ENCODE measurements around the gene KIF16B. TPM values are rescaled to one million over a fixed set of nuclear protein-coding genes. Genes with fewer than 3 reads are reported as not detected.

KIF16B gene
- total RNA-seq, 2 donors from 2014 or later = 3.8 to 8.8 TPM

GRCh38 chr20:16283978-16284377 is 289.3 kb downstream of the KIF16B start:
- ATAC-seq (no peak), DNase-seq (ENCODE audit: low spot score) (no peak)
- H3K27ac Mint-ChIP-seq = no peak overlapping the region

GRCh38 chr20:16283307-16283706 is 289.9 kb downstream of the KIF16B start:
- DNase-seq (ENCODE audit: low spot score) (no peak), ATAC-seq (peak; percentile 22 to 37)
- no peaks in the 10 kb centered on the region for H3K9me3 Mint-ChIP-seq
- no peaks in the 10 kb centered on the region for H3K4me1 Mint-ChIP-seq (ENCODE audit: low read depth in 2 of 2)
- H3K27ac Mint-ChIP-seq = no peak overlapping the region
- no peaks in the 10 kb centered on the region for H3K36me3 Mint-ChIP-seq
- no peak overlapping the region for H3K4me3 Mint-ChIP-seq
- no peaks in the 10 kb centered on the region for H3K27me3 Mint-ChIP-seq

More at GRCh38 chr20:16283978-16284377, 289.3 kb downstream of the KIF16B start:
- no peaks in the 10 kb centered on the region for H3K36me3 Mint-ChIP-seq
- H3K27me3 Mint-ChIP-seq = no peaks in the 10 kb centered on the region
- H3K4me3 Mint-ChIP-seq = no peak overlapping the region
- no peaks in the 10 kb centered on the region for H3K9me3 Mint-ChIP-seq
- H3K4me1 Mint-ChIP-seq (ENCODE audit: low read depth in 2 of 2) = no peaks in the 10 kb centered on the region

GRCh38 chr20:16280219-16280618 is 293.0 kb downstream of the KIF16B start:
- DNase-seq (ENCODE audit: low spot score) (no peak), ATAC-seq (no peak)
- Mint-ChIP-seq H3K4me3 (no peak overlapping the region), H3K9me3 (no peaks in the 10 kb centered on the region), H3K36me3 (no peaks in the 10 kb centered on the region), H3K27me3 (no peaks in the 10 kb centered on the region), H3K27ac (no peak overlapping the region), H3K4me1 (ENCODE audit: low read depth in 2 of 2) (no peaks in the 10 kb centered on the region)

DNA sequence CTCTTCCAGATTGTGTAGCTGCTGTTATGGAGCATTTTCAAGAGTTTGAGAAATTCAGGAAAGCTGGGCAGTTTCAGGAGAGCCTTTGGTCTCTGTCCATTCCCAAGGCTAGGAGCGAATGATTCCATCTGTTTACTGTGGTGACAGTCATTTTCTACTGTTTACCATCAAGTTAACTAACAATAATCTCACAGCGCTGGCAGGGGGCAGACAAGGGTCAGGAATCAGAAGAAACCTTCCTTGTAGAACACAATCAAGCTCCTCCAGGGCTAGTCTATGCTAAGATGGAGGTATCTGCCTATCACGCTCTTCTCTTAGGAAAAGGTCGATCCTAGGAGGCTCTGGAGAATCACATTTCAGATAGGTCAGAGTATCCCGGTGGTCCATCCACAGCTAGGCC is 293.9 kb downstream of the KIF16B start:
- Mint-ChIP-seq H3K36me3 (no peaks in the 10 kb centered on the region), H3K9me3 (no peaks in the 10 kb centered on the region), H3K27me3 (no peaks in the 10 kb centered on the region), H3K4me3 (no peak overlapping the region), H3K27ac (no peak overlapping the region), H3K4me1 (ENCODE audit: low read depth in 2 of 2) (no peaks in the 10 kb centered on the region)
- ATAC-seq (no peak), DNase-seq (ENCODE audit: low spot score) (no peak)

GRCh38 chr20:16273812-16274555 is 299.3 kb downstream of the KIF16B start:
- H3K36me3 Mint-ChIP-seq = no peaks in the 10 kb centered on the region
- ATAC-seq = no peak
- no peak for DNase-seq (ENCODE audit: low spot score)
- no peak overlapping the region for H3K27ac Mint-ChIP-seq
- no peak overlapping the region for H3K4me3 Mint-ChIP-seq
- H3K27me3 Mint-ChIP-seq = no peaks in the 10 kb centered on the region
- H3K9me3 Mint-ChIP-seq = no peaks in the 10 kb centered on the region
- no peaks in the 10 kb centered on the region for H3K4me1 Mint-ChIP-seq (ENCODE audit: low read depth in 2 of 2)

- ATAC-seq (no peak), DNase-seq (ENCODE audit: low spot score) (no peak)
- H3K36me3 Mint-ChIP-seq = no peaks in the 10 kb centered on the region
- H3K27ac Mint-ChIP-seq = no peak overlapping the region
- no peaks in the 10 kb centered on the region for H3K9me3 Mint-ChIP-seq
- H3K27me3 Mint-ChIP-seq = no peaks in the 10 kb centered on the region
- H3K4me1 Mint-ChIP-seq (ENCODE audit: low read depth in 2 of 2) = no peaks in the 10 kb centered on the region
- H3K4me3 Mint-ChIP-seq = no peak overlapping the region
These were observed 300.4 kb downstream of the KIF16B start for GRCh38 chr20:16272780-16273360.

GRCh38 chr20:16271450-16271849 is 301.8 kb downstream of the KIF16B start:
- Mint-ChIP-seq H3K27ac (no peak overlapping the region), H3K9me3 (peaks cover 4% of the 10 kb centered on the region), H3K4me1 (ENCODE audit: low read depth in 2 of 2) (no peaks in the 10 kb centered on the region), H3K36me3 (peaks cover 6% of the 10 kb centered on the region), H3K4me3 (no peak overlapping the region), H3K27me3 (no peaks in the 10 kb centered on the region)
- DNase-seq (ENCODE audit: low spot score) (no peak), ATAC-seq (no peak)

DNA sequence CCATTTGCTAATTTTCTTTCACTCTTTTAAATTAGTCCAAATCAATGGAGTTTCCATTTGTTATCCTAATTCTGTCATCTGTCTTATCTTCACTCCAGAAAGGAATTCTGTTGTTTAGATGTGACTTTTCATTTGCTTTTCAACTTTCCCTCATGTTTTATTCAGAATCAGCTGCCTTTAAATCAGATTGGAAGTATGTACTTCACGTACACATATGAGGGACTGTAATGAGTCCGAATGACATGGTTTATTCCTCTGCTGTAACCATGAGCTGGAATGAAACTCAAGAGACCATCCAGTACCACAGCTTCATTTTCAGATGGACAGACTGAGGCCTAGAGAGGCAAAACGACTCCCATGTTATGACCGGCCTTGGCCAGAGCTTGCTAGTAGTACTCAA is 302.3 kb downstream of the KIF16B start:
- Mint-ChIP-seq H3K27me3 (no peaks in the 10 kb centered on the region), H3K9me3 (peaks cover 4% of the 10 kb centered on the region), H3K4me1 (ENCODE audit: low read depth in 2 of 2) (no peaks in the 10 kb centered on the region), H3K27ac (no peak overlapping the region), H3K4me3 (no peak overlapping the region), H3K36me3 (peaks cover 8% of the 10 kb centered on the region)
- DNase-seq (ENCODE audit: low spot score) (no peak), ATAC-seq (no peak)

GRCh38 chr20:16270314-16270931 is 302.8 kb downstream of the KIF16B start:
- peaks cover 7% of the 10 kb centered on the region for H3K9me3 Mint-ChIP-seq
- H3K27me3 Mint-ChIP-seq = peaks cover 0 to under 1% of the 10 kb centered on the region in 2 donors
- H3K4me1 Mint-ChIP-seq (ENCODE audit: low read depth in 2 of 2) = no peaks in the 10 kb centered on the region
- DNase-seq (ENCODE audit: low spot score) = no peak
- no peak for ATAC-seq
- no peak overlapping the region for H3K27ac Mint-ChIP-seq
- no peak overlapping the region for H3K4me3 Mint-ChIP-seq
- H3K36me3 Mint-ChIP-seq = peaks cover 14% of the 10 kb centered on the region

DNA sequence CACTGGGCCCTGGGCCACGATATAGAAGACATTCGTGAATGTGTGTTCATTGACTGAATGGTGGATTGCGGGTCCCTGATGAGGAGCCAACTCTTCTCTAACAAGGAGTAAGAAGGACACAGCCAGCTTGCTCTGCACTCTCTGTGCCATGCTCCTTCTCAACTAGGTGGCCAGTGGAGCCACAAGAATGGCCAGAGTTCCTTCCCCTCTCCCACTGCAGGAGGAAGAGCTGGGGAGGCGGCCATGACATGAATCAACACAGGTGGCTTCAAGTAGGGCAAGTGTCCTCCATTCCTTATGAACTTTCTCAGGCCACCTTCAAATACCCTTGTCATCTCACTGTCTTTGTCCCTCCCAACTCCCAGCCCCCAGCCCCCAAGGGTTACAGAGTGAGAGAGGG is 305.7 kb downstream of the KIF16B start:
- DNase-seq (ENCODE audit: low spot score) = no peak
- H3K36me3 Mint-ChIP-seq = peaks cover 15% of the 10 kb centered on the region

GRCh38 chr20:16265334-16265733 is 307.9 kb downstream of the KIF16B start:
- ATAC-seq = no peak
- peaks cover 15% of the 10 kb centered on the region for H3K36me3 Mint-ChIP-seq
- H3K4me3 Mint-ChIP-seq = no peak overlapping the region
- H3K27me3 Mint-ChIP-seq = peaks cover 0 to 4% of the 10 kb centered on the region in 2 donors
- H3K9me3 Mint-ChIP-seq = peaks cover 7% of the 10 kb centered on the region
- H3K4me1 Mint-ChIP-seq (ENCODE audit: low read depth in 2 of 2) = peaks cover 0 to 6% of the 10 kb centered on the region in 2 donors
- no peak for DNase-seq (ENCODE audit: low spot score)
- no peak overlapping the region for H3K27ac Mint-ChIP-seq

More for the DNA sequence above, 305.7 kb downstream of the KIF16B start:
- Mint-ChIP-seq H3K4me1 (ENCODE audit: low read depth in 2 of 2) (peaks cover 0 to 6% of the 10 kb centered on the region in 2 donors), H3K27ac (no peak overlapping the region), H3K27me3 (peaks cover 0 to 2% of the 10 kb centered on the region in 2 donors), H3K9me3 (peaks cover 7% of the 10 kb centered on the region), H3K4me3 (no peak overlapping the region)
- ATAC-seq = no peak

GRCh38 chr20:16263582-16263981 is 309.7 kb downstream of the KIF16B start:
- no peak for ATAC-seq
- H3K27ac Mint-ChIP-seq = no peak overlapping the region

DNA sequence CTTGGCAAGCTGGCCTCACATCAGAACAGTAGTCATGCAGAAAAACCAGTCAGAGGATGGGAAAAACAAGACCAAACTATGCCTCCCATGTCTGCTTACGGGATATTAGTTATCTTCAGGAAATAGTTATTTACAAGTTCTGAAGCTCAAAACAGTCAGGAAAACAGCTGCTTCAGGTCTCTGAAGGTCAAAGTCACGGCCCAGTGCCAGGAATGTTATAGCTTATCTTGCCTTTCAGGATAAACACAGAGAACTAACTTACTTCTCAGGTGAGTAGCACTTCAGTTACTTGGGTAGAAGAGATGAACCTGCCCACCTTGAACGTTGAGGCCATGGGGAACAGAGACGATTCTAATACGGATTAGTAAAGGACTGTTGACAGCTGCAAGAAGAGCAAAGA is 310.7 kb downstream of the KIF16B start:
- H3K27ac Mint-ChIP-seq = no peak overlapping the region
- ATAC-seq (no peak), DNase-seq (ENCODE audit: low spot score) (no peak)
- peaks cover 15% of the 10 kb centered on the region for H3K36me3 Mint-ChIP-seq
- H3K27me3 Mint-ChIP-seq = peaks cover 0 to 4% of the 10 kb centered on the region in 2 donors
- H3K9me3 Mint-ChIP-seq = peaks cover 7% of the 10 kb centered on the region
- H3K4me1 Mint-ChIP-seq (ENCODE audit: low read depth in 2 of 2) = peaks cover 0 to 6% of the 10 kb centered on the region in 2 donors
- H3K4me3 Mint-ChIP-seq = no peak overlapping the region

More at GRCh38 chr20:16263582-16263981, 309.7 kb downstream of the KIF16B start:
- Mint-ChIP-seq H3K4me3 (no peak overlapping the region), H3K9me3 (peaks cover 7% of the 10 kb centered on the region), H3K27me3 (peaks cover 0 to 4% of the 10 kb centered on the region in 2 donors), H3K4me1 (ENCODE audit: low read depth in 2 of 2) (peaks cover 0 to 6% of the 10 kb centered on the region in 2 donors), H3K36me3 (peaks cover 15% of the 10 kb centered on the region)
- no peak for DNase-seq (ENCODE audit: low spot score)

GRCh38 chr20:16261733-16262273 is 311.4 kb downstream of the KIF16B start:
- no peak overlapping the region for H3K4me3 Mint-ChIP-seq
- H3K27ac Mint-ChIP-seq = no peak overlapping the region
- H3K9me3 Mint-ChIP-seq = peaks cover 4% of the 10 kb centered on the region
- H3K36me3 Mint-ChIP-seq = peaks cover 8% of the 10 kb centered on the region
- H3K4me1 Mint-ChIP-seq (ENCODE audit: low read depth in 2 of 2) = peaks cover 0 to 6% of the 10 kb centered on the region in 2 donors
- H3K27me3 Mint-ChIP-seq = peaks cover 0 to 4% of the 10 kb centered on the region in 2 donors
- DNase-seq (ENCODE audit: low spot score) (no peak), ATAC-seq (no peak)

All from natural killer cell treated with Interleukin-12 subunit alpha and Interleukin-12 subunit beta and Interleukin-15 and Interleukin-18, amount 100 ng/mL, for 72 hours (primary cell).